Neural progenitor cell (in vitro differentiated cells): ENCODE results near the gene ARF3.

Experiments used
- EZH2phosphoT487 ChIP-seq: fragments of 200-600 bp; sonication (generic); IDR thresholded peaks from 2 replicates; pipeline ENCODE4 v1.6.1; 2017; ENCODE audit warnings: antibody characterized with exemption
- TF ChIP-seq, protein P1 (sequence below): fragments of 200-600 bp; sonication (generic); IDR thresholded peaks from 2 replicates; pipeline ENCODE4 v1.5.1; 2017; ENCODE audit warnings: antibody characterized with exemption, mild to moderate bottlenecking

DNA sequence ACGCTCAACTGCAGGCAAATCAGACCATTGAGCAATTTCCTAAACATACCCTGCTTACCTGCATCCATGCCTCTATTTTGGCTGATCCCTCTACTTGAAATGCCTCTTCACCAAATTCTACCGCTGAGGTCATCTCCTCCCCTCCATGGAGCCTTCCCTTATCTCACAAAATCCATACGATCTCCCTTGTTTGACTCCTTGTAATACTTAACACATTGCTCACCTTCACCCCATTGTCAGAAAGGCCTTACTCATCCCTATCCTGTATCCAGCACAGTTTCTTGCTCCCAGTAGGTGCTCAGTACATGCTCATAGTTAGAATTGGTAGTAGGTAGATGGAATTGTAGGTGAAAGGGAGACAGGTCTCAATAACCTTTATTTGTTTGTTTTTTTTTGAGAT, 36.5 kb upstream of the ARF3 start:
- TF ChIP-seq EZH2phosphoT487, result no peak
- TF ChIP-seq, protein P1, sequence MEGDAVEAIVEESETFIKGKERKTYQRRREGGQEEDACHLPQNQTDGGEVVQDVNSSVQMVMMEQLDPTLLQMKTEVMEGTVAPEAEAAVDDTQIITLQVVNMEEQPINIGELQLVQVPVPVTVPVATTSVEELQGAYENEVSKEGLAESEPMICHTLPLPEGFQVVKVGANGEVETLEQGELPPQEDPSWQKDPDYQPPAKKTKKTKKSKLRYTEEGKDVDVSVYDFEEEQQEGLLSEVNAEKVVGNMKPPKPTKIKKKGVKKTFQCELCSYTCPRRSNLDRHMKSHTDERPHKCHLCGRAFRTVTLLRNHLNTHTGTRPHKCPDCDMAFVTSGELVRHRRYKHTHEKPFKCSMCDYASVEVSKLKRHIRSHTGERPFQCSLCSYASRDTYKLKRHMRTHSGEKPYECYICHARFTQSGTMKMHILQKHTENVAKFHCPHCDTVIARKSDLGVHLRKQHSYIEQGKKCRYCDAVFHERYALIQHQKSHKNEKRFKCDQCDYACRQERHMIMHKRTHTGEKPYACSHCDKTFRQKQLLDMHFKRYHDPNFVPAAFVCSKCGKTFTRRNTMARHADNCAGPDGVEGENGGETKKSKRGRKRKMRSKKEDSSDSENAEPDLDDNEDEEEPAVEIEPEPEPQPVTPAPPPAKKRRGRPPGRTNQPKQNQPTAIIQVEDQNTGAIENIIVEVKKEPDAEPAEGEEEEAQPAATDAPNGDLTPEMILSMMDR, result no peak
